ENCODE results near the gene PPIA. TPM values are rescaled to one million over a fixed set of nuclear protein-coding genes. Genes with fewer than 3 reads are reported as not detected.
"Not testable (repeated sequence)": the region's sequence is repeated elsewhere in the genome, so short reads cannot be mapped to it uniquely, and the experiment has no call there.

Gene PPIA
- total RNA-seq, 3 donors from 2014 or later (not counting 1 experiment from before 2014, with no cell fraction given) = 701 to 727 (median 718) TPM

DNA sequence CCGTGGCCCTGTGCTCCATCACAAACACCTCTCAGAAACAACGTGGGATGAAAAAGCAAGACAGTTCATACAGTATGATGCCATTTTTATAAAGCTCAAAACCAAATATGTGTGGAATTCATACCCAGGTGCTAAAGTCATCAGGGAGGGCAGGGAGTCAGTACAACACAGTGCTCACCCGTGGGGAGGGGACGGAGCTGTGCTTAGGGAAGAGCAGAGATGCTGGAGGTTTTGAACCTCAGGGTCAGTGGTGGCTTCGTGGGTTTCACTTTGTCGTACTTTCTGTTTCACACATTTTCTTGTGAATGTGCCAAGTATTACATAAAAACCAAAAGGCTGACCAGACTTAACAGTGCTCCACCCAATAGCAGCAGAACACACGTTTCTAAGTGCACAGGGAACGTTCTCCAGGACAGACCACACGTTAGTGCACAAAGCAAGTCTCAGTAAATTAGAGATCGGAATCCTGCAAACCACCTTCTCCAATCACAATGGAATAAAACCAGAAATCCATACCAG, 26.6 kb upstream of the PPIA start:
- H3K4me3 ChIP-seq (ENCODE audit: low read length) = no peak overlapping the region
- peaks cover 46% of the 10 kb centered on the region for H3K4me1 ChIP-seq (ENCODE audit: control insufficient read depth, insufficient read depth, low read length)
- DNase-seq (peak; percentile 52 to 69), ATAC-seq (peak; percentile 74 to 89 (median 87))
- intact Hi-C loops (cut with micrococcal nuclease) = loop anchor here (2.0 kb wide), 1 partner anchor 27 kb away; the partner anchor contains the start of gene PPIA
- H3K36me3 ChIP-seq (ENCODE audit: control insufficient read depth, insufficient read depth, low read length) = peaks cover 23% of the 10 kb centered on the region
- no peaks in the 10 kb centered on the region for H3K27me3 ChIP-seq (ENCODE audit: control insufficient read depth, insufficient read depth, low read length)
- Mint-ChIP-seq H3K27ac (peak overlapping the region; percentile 78 to 93), H3K27me3 (ENCODE audit: low read depth in 2 of 2) (peaks cover 0 to 2% of the 10 kb centered on the region in 2 donors), H3K4me3 (peak overlapping the region; percentile 84), H3K36me3 (no peaks in the 10 kb centered on the region), H3K4me1 (peaks cover 40 to 43% of the 10 kb centered on the region in 2 donors), H3K9me3 (no peaks in the 10 kb centered on the region)
- no peaks in the 10 kb centered on the region for H3K9me3 ChIP-seq (ENCODE audit: control insufficient read depth, insufficient read depth, low read length)
- WGBS (ENCODE audit: insufficient coverage) = 9% methylated on average over 10 of the region's 10 CpGs
- peak overlapping the region; percentile 51 for H3K27ac ChIP-seq (ENCODE audit: low read length)
- TF ChIP-seq CTCF (IDR thresholded peaks at IDR 0.05) = no peak

- Histone ChIP-seq H3K4me1 (ENCODE audit: control insufficient read depth, insufficient read depth, low read length) (peaks cover 46% of the 10 kb centered on the region), H3K36me3 (ENCODE audit: control insufficient read depth, insufficient read depth, low read length) (peaks cover 9% of the 10 kb centered on the region), H3K27me3 (ENCODE audit: control insufficient read depth, insufficient read depth, low read length) (no peaks in the 10 kb centered on the region), H3K4me3 (ENCODE audit: low read length) (no peak overlapping the region), H3K27ac (ENCODE audit: low read length) (no peak overlapping the region), H3K9me3 (ENCODE audit: control insufficient read depth, insufficient read depth, low read length) (no peaks in the 10 kb centered on the region)
- Mint-ChIP-seq H3K36me3 (no peaks in the 10 kb centered on the region), H3K27me3 (ENCODE audit: low read depth in 2 of 2) (peaks cover 2 to 7% of the 10 kb centered on the region in 2 donors), H3K9me3 (no peaks in the 10 kb centered on the region), H3K4me1 (peaks cover 43 to 46% of the 10 kb centered on the region in 2 donors), H3K27ac (peak overlapping the region in 1 of 2 donors; percentile 93), H3K4me3 (peak overlapping the region; percentile 55)
- 70% methylated on average over 3 of the region's 3 CpGs for WGBS (ENCODE audit: insufficient coverage)
- DNase-seq (no peak), ATAC-seq (no peak)
- intact Hi-C loops (cut with micrococcal nuclease) = no loop called here
- TF ChIP-seq CTCF (IDR thresholded peaks at IDR 0.05) = no peak
These were observed 25.1 kb upstream of the PPIA start for GRCh38 chr7:44771358-44771757.

DNA sequence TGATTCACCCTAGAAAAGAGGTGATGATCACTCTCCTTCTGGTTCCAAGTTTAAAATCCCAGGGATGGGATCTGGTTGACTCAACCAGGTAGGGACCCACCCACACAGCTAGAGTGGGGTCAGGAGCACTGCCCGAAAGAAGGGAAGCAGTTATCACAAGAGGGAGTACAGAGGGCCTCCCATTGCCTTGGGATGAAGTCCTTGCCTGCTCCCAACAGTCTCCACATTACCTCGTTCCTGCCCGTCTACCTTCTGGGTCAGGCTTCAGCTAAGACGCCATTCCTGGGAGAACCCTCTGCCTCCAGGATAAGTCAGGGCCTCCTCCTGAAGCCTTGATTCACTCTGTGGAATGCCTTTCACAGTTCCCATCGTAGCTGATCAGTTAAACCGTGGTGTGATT, 24.0 kb upstream of the PPIA start:
- DNase-seq = no peak
- intact Hi-C loops (cut with micrococcal nuclease) = no loop called here
- Mint-ChIP-seq H3K4me1 (peaks cover 42 to 45% of the 10 kb centered on the region in 2 donors), H3K27me3 (ENCODE audit: low read depth in 2 of 2) (peaks cover 2 to 7% of the 10 kb centered on the region in 2 donors), H3K36me3 (no peaks in the 10 kb centered on the region), H3K9me3 (no peaks in the 10 kb centered on the region), H3K27ac (no peak overlapping the region), H3K4me3 (no peak overlapping the region)
- Histone ChIP-seq H3K36me3 (ENCODE audit: control insufficient read depth, insufficient read depth, low read length) (no peaks in the 10 kb centered on the region), H3K4me3 (ENCODE audit: low read length) (no peak overlapping the region), H3K27me3 (ENCODE audit: control insufficient read depth, insufficient read depth, low read length) (no peaks in the 10 kb centered on the region), H3K27ac (ENCODE audit: low read length) (no peak overlapping the region), H3K9me3 (ENCODE audit: control insufficient read depth, insufficient read depth, low read length) (no peaks in the 10 kb centered on the region), H3K4me1 (ENCODE audit: control insufficient read depth, insufficient read depth, low read length) (peaks cover 41% of the 10 kb centered on the region)
- ATAC-seq = no peak
- no peak for TF ChIP-seq CTCF (IDR thresholded peaks at IDR 0.05)
- WGBS (ENCODE audit: insufficient coverage) = 93% methylated on average over 4 of the region's 6 CpGs

GRCh38 chr7:44772867-44773266, 23.6 kb upstream of the PPIA start:
- WGBS (ENCODE audit: insufficient coverage) = 80% methylated on average over 10 of the region's 10 CpGs
- no peak for ATAC-seq
- H3K9me3 Mint-ChIP-seq = no peaks in the 10 kb centered on the region
- H3K4me3 Mint-ChIP-seq = no peak overlapping the region
- no peak overlapping the region for H3K27ac Mint-ChIP-seq
- Histone ChIP-seq H3K27ac (ENCODE audit: low read length) (no peak overlapping the region), H3K36me3 (ENCODE audit: control insufficient read depth, insufficient read depth, low read length) (no peaks in the 10 kb centered on the region), H3K9me3 (ENCODE audit: control insufficient read depth, insufficient read depth, low read length) (no peaks in the 10 kb centered on the region), H3K4me1 (ENCODE audit: control insufficient read depth, insufficient read depth, low read length) (peaks cover 37% of the 10 kb centered on the region), H3K27me3 (ENCODE audit: control insufficient read depth, insufficient read depth, low read length) (no peaks in the 10 kb centered on the region), H3K4me3 (ENCODE audit: low read length) (no peak overlapping the region)
- intact Hi-C loops (cut with micrococcal nuclease) = no loop called here
- peaks cover 38 to 41% of the 10 kb centered on the region in 2 donors for H3K4me1 Mint-ChIP-seq
- no peak for TF ChIP-seq CTCF (IDR thresholded peaks at IDR 0.05)
- no peak for DNase-seq
- peaks cover 2 to 7% of the 10 kb centered on the region in 2 donors for H3K27me3 Mint-ChIP-seq (ENCODE audit: low read depth in 2 of 2)
- H3K36me3 Mint-ChIP-seq = no peaks in the 10 kb centered on the region

- H3K9me3 Mint-ChIP-seq; H3K36me3 ChIP-seq (ENCODE audit: control insufficient read depth, insufficient read depth, low read length); H3K36me3 Mint-ChIP-seq; H3K27me3 Mint-ChIP-seq (ENCODE audit: low read depth in 2 of 2); ATAC-seq; intact Hi-C loops (cut with micrococcal nuclease); H3K9me3 ChIP-seq (ENCODE audit: control insufficient read depth, insufficient read depth, low read length); H3K27me3 ChIP-seq (ENCODE audit: control insufficient read depth, insufficient read depth, low read length); DNase-seq; H3K4me3 ChIP-seq (ENCODE audit: low read length); H3K27ac Mint-ChIP-seq; H3K27ac ChIP-seq (ENCODE audit: low read length); H3K4me3 Mint-ChIP-seq: not testable (repeated sequence)
- WGBS (ENCODE audit: insufficient coverage) = 75% methylated on average over 3 of the region's 3 CpGs
- H3K4me1 Mint-ChIP-seq = peaks cover 22 to 25% of the 10 kb centered on the region in 2 donors
- peaks cover 21% of the 10 kb centered on the region for H3K4me1 ChIP-seq (ENCODE audit: control insufficient read depth, insufficient read depth, low read length)
These were observed 22.0 kb upstream of the PPIA start for GRCh38 chr7:44774486-44774885.

All from natural killer cell (primary cell).